ENCODE measurements around the gene TGFBI.

Gene TGFBI

GRCh38 chr5:136048966-136049365, 20.2 kb downstream of the TGFBI start:
- DNase-seq: no peak

- no peak for DNase-seq
Observed at GRCh38 chr5:136051486-136052220, 22.9 kb downstream of the TGFBI start.

GRCh38 chr5:136052692-136053335, 24.0 kb downstream of the TGFBI start:
- no peak for DNase-seq

GRCh38 chr5:136053336-136054141, 24.8 kb downstream of the TGFBI start:
- DNase-seq: no peak

- no peak for DNase-seq
Observed at GRCh38 chr5:136054142-136055019, 25.6 kb downstream of the TGFBI start.

- DNase-seq: no peak
Observed at GRCh38 chr5:136055612-136056309, 27.0 kb downstream of the TGFBI start.

- DNase-seq: no peak
Observed at GRCh38 chr5:136056336-136056735, 27.5 kb downstream of the TGFBI start.

- DNase-seq: no peak
Observed at GRCh38 chr5:136056771-136057335, 28.1 kb downstream of the TGFBI start.

- DNase-seq: no peak
Observed at GRCh38 chr5:136057401-136058038, 28.7 kb downstream of the TGFBI start.

- DNase-seq: peak; percentile 34 to 70
Observed at GRCh38 chr5:136058039-136058971, 29.5 kb downstream of the TGFBI start.

GRCh38 chr5:136058972-136059354, 30.2 kb downstream of the TGFBI start:
- DNase-seq: no peak

- DNase-seq: no peak
Observed at GRCh38 chr5:136060963-136061362, 32.2 kb downstream of the TGFBI start.

- no peak for DNase-seq
Observed at GRCh38 chr5:136061630-136062365, 33.0 kb downstream of the TGFBI start.

- DNase-seq: peak in 1 of 2 experiments; percentile 38
Observed at GRCh38 chr5:136062366-136063274, 33.8 kb downstream of the TGFBI start.

- no peak for DNase-seq
Observed at GRCh38 chr5:136063778-136064465, 35.1 kb downstream of the TGFBI start.

GRCh38 chr5:136064510-136064909, 35.7 kb downstream of the TGFBI start:
- DNase-seq: no peak

- no peak for DNase-seq
Observed at GRCh38 chr5:136065588-136065987, 36.8 kb downstream of the TGFBI start.

Data from NCI-H446 (cell line).